ENCODE results near the gene LIN7B.
"Not testable (repeated sequence)": the region's sequence is repeated elsewhere in the genome, so short reads cannot be mapped to it uniquely, and the experiment has no call there.

LIN7B gene

GRCh38 chr19:49146408-49146770, 32.2 kb downstream of the LIN7B start:
- DNase-seq, result not testable (repeated sequence)

GRCh38 chr19:49148044-49148682, 34.0 kb downstream of the LIN7B start:
- no peak for DNase-seq

- DNase-seq, result peak; percentile 95
Measured at GRCh38 chr19:49148784-49149651, 34.8 kb downstream of the LIN7B start.

GRCh38 chr19:49149652-49150105, 35.5 kb downstream of the LIN7B start:
- DNase-seq, result peak; percentile 83 to 88

- DNase-seq, result peak; percentile 89 to 94
Measured at GRCh38 chr19:49150106-49150943, 36.2 kb downstream of the LIN7B start.

GRCh38 chr19:49150944-49151243, 36.7 kb downstream of the LIN7B start:
- DNase-seq, result no peak

GRCh38 chr19:49151267-49152118, 37.3 kb downstream of the LIN7B start:
- DNase-seq, result peak; percentile 75 to 76

- DNase-seq, result no peak
Measured at GRCh38 chr19:49152119-49152550, 38.0 kb downstream of the LIN7B start.

GRCh38 chr19:49153167-49153809, 39.1 kb downstream of the LIN7B start:
- DNase-seq, result no peak

GRCh38 chr19:49154279-49154678, 40.1 kb downstream of the LIN7B start:
- DNase-seq, result no peak

GRCh38 chr19:49155005-49155819, 41.0 kb downstream of the LIN7B start, which contains the start of gene HRC:
HRC (minus strand) TSS chr19:49155396; CDS start chr19:49155237, 159 bp downstream.
- no peak for DNase-seq

- no peak for DNase-seq
Measured at GRCh38 chr19:49155820-49156346, 41.7 kb downstream of the LIN7B start.

- DNase-seq, result peak; percentile 90 to 91
Measured at GRCh38 chr19:49157445-49158224, 43.5 kb downstream of the LIN7B start, which contains the start of gene TRPM4. TRPM4 (plus strand) TSS chr19:49157792; CDS start chr19:49157867, 75 bp downstream.

- no peak for DNase-seq
Measured at GRCh38 chr19:49160450-49161189, 46.5 kb downstream of the LIN7B start.

- DNase-seq, result no peak
Measured at GRCh38 chr19:49161987-49162386, 47.8 kb downstream of the LIN7B start.

GRCh38 chr19:49165111-49165750, 51.1 kb downstream of the LIN7B start:
- no peak for DNase-seq

GRCh38 chr19:49165865-49166301, 51.7 kb downstream of the LIN7B start:
- no peak for DNase-seq

- no peak for DNase-seq
Measured at GRCh38 chr19:49167857-49168409, 53.8 kb downstream of the LIN7B start.

All from NCI-H1930 (cell line).